Measurements from ENCODE around the gene DZIP1L. TPM values are rescaled to one million over a fixed set of nuclear protein-coding genes. Genes with fewer than 3 reads are reported as not detected.

Gene DZIP1L
- total RNA-seq, 1 experiment from 2014 or later: 2.4 TPM

DNA sequence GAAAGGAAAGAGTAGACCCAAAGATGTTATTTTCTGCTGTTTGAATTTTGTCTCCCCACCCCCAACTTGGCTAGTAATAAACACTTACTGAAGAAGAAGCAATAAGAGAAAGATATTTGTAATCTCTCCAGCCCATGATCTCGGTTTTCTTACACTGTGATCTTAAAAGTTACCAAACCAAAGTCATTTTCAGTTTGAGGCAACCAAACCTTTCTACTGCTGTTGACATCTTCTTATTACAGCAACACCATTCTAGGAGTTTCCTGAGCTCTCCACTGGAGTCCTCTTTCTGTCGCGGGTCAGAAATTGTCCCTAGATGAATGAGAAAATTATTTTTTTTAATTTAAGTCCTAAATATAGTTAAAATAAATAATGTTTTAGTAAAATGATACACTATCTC lies 83.9 kb downstream of the DZIP1L start:
- Mint-ChIP-seq H3K9me3 (ENCODE audit: unreplicated experiment) (no peaks in the 10 kb centered on the region), H3K27ac (ENCODE audit: unreplicated experiment) (no peak overlapping the region), H3K27me3 (ENCODE audit: insufficient read depth, unreplicated experiment) (peaks cover 2% of the 10 kb centered on the region), H3K4me1 (ENCODE audit: low read depth, unreplicated experiment) (no peaks in the 10 kb centered on the region), H3K36me3 (ENCODE audit: insufficient read depth, unreplicated experiment) (no peaks in the 10 kb centered on the region), H3K4me3 (ENCODE audit: unreplicated experiment) (no peak overlapping the region)
- no peaks in the 10 kb centered on the region for H3K4me1 ChIP-seq
- DNase-seq: no peak
- no TSS peak for BruUV-seq (replicated peaks)
- H3K27me3 ChIP-seq (replicated peaks; ENCODE audit: control insufficient read depth, insufficient read depth, low read length): no peaks in the 10 kb centered on the region
- ChIA-PET CTCF (no interaction called here), POLR2A (no interaction called here)
- TF ChIP-seq, protein P1, sequence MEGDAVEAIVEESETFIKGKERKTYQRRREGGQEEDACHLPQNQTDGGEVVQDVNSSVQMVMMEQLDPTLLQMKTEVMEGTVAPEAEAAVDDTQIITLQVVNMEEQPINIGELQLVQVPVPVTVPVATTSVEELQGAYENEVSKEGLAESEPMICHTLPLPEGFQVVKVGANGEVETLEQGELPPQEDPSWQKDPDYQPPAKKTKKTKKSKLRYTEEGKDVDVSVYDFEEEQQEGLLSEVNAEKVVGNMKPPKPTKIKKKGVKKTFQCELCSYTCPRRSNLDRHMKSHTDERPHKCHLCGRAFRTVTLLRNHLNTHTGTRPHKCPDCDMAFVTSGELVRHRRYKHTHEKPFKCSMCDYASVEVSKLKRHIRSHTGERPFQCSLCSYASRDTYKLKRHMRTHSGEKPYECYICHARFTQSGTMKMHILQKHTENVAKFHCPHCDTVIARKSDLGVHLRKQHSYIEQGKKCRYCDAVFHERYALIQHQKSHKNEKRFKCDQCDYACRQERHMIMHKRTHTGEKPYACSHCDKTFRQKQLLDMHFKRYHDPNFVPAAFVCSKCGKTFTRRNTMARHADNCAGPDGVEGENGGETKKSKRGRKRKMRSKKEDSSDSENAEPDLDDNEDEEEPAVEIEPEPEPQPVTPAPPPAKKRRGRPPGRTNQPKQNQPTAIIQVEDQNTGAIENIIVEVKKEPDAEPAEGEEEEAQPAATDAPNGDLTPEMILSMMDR (IDR thresholded peaks at IDR 0.05; ENCODE audit: insufficient read depth in 1 of 2, low read depth in 1 of 2, low read length in 1 of 2, severe bottlenecking in 1 of 2, unreplicated experiment in 1 of 2): no peak
- H3K9me3 ChIP-seq: no peaks in the 10 kb centered on the region
- no peak overlapping the region for H3K4me3 ChIP-seq (ENCODE audit: low read depth, low read length)
- intact Hi-C loops (cut with micrococcal nuclease; ENCODE audit: unreplicated experiment): no loop called here
- H3K36me3 ChIP-seq (ENCODE audit: control insufficient read depth, insufficient read depth, low read length): no peaks in the 10 kb centered on the region

DNA sequence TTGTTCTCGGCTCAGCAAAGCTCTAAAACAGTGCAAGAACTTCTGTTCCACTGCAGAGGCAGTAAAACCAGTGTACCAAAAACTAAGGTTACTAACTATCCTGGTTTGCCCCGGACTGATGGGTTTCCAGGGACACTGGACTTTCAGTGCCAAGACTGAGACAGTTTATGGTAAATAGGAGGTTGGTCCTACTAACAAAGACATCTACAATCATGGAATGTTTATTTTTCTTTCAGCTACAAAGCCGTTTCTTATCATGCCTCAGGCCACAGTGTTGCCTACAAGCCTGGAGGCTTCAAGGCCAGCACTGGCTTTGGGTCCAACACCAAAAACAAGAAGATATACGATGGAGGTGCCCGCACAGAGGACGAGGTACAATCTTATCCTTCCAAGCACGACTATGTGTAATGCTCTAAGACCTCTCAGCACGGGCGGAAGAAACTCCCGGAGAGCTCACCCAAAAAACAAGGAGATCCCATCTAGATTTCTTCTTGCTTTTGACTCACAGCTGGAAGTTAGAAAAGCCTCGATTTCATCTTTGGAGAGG lies 84.6 kb downstream of the DZIP1L start:
- ChIA-PET CTCF (no interaction called here), POLR2A (no interaction called here)
- Mint-ChIP-seq H3K9me3 (ENCODE audit: unreplicated experiment) (no peaks in the 10 kb centered on the region), H3K27ac (ENCODE audit: unreplicated experiment) (no peak overlapping the region), H3K36me3 (ENCODE audit: insufficient read depth, unreplicated experiment) (no peaks in the 10 kb centered on the region), H3K4me1 (ENCODE audit: low read depth, unreplicated experiment) (no peaks in the 10 kb centered on the region), H3K27me3 (ENCODE audit: insufficient read depth, unreplicated experiment) (peaks cover 2% of the 10 kb centered on the region), H3K4me3 (ENCODE audit: unreplicated experiment) (no peak overlapping the region)
- H3K36me3 ChIP-seq (ENCODE audit: control insufficient read depth, insufficient read depth, low read length): no peaks in the 10 kb centered on the region
- no TSS peak for BruUV-seq (replicated peaks)
- H3K4me3 ChIP-seq (ENCODE audit: low read depth, low read length): no peak overlapping the region
- no peaks in the 10 kb centered on the region for H3K9me3 ChIP-seq
- H3K4me1 ChIP-seq: no peaks in the 10 kb centered on the region
- H3K27me3 ChIP-seq (replicated peaks; ENCODE audit: control insufficient read depth, insufficient read depth, low read length): no peaks in the 10 kb centered on the region
- DNase-seq: no peak
- TF ChIP-seq, protein P1 (IDR thresholded peaks at IDR 0.05; ENCODE audit: insufficient read depth in 1 of 2, low read depth in 1 of 2, low read length in 1 of 2, severe bottlenecking in 1 of 2, unreplicated experiment in 1 of 2): no peak
- intact Hi-C loops (cut with micrococcal nuclease; ENCODE audit: unreplicated experiment): no loop called here

DNA sequence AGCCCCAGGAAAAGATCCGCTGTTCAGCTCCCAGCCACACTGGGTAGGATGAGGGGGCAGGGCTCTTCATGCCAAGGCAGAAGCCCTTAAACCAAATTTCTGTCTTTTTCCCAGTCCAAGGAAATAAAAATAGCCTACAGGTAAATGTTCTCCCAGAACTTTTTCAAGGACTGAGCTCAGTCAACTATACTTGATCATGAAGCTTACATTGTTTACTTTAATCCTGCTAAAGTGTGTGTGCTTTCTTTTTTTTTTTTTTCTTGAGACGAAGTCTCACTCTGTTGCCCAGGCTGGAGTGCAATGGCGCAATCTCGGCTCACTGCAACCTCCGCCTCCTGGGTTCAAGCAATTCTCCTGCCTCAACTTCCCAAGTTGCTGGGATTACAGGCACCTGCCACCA lies 87.6 kb downstream of the DZIP1L start:
- CTCF ChIA-PET: no interaction called here
- no TSS peak for BruUV-seq (replicated peaks)

More for the DNA sequence above, 87.6 kb downstream of the DZIP1L start:
- Mint-ChIP-seq H3K4me3 (ENCODE audit: unreplicated experiment) (no peak overlapping the region), H3K36me3 (ENCODE audit: insufficient read depth, unreplicated experiment) (no peaks in the 10 kb centered on the region), H3K9me3 (ENCODE audit: unreplicated experiment) (no peaks in the 10 kb centered on the region), H3K27me3 (ENCODE audit: insufficient read depth, unreplicated experiment) (peaks cover 2% of the 10 kb centered on the region), H3K4me1 (ENCODE audit: low read depth, unreplicated experiment) (no peaks in the 10 kb centered on the region), H3K27ac (ENCODE audit: unreplicated experiment) (no peak overlapping the region)
- Histone ChIP-seq H3K36me3 (ENCODE audit: control insufficient read depth, insufficient read depth, low read length) (no peaks in the 10 kb centered on the region), H3K4me3 (ENCODE audit: low read depth, low read length) (no peak overlapping the region), H3K9me3 (no peaks in the 10 kb centered on the region), H3K4me1 (no peaks in the 10 kb centered on the region), H3K27me3 (replicated peaks; ENCODE audit: control insufficient read depth, insufficient read depth, low read length) (no peaks in the 10 kb centered on the region)
- TF ChIP-seq, protein P1 (IDR thresholded peaks at IDR 0.05; ENCODE audit: insufficient read depth in 1 of 2, low read depth in 1 of 2, low read length in 1 of 2, severe bottlenecking in 1 of 2, unreplicated experiment in 1 of 2): no peak
- DNase-seq: no peak
- POLR2A ChIA-PET: no interaction called here
- intact Hi-C loops (cut with micrococcal nuclease; ENCODE audit: unreplicated experiment): no loop called here

Measured in Caco-2 (cell line).